HL-60/S4 treated with phorbol 12-myristate 13-acetate at 8.2 ng/mL for 4 days and 3 days (cell line): Measurements from ENCODE around the gene UMODL1.

ENCODE experiments used
- in situ Hi-C: fragments of 300-500 bp; cut with MboI; formaldehyde crosslinking; loops from 2 replicates; pipeline ENCODE4 v1.15.0; 2022; ENCODE audit warnings: low sequenced_read_pairs

Gene UMODL1

GRCh38 chr21:42039470-42039901 lies 31.6 kb upstream of the UMODL1 start:
- in situ Hi-C loops, result no loop called here

- in situ Hi-C loops, result no loop called here
Observed at GRCh38 chr21:42039911-42040351, 31.2 kb upstream of the UMODL1 start.

GRCh38 chr21:42040411-42041180 lies 30.5 kb upstream of the UMODL1 start:
- in situ Hi-C loops, result no loop called here

GRCh38 chr21:42041246-42041645 lies 29.9 kb upstream of the UMODL1 start:
- in situ Hi-C loops, result no loop called here

- in situ Hi-C loops, result no loop called here
Observed at GRCh38 chr21:42041711-42042110, 29.4 kb upstream of the UMODL1 start.

- in situ Hi-C loops, result no loop called here
Observed at GRCh38 chr21:42042651-42043050, 28.5 kb upstream of the UMODL1 start.

- in situ Hi-C loops, result no loop called here
Observed at GRCh38 chr21:42043201-42043895, 27.8 kb upstream of the UMODL1 start.

GRCh38 chr21:42043961-42044360 lies 27.2 kb upstream of the UMODL1 start:
- in situ Hi-C loops, result no loop called here

GRCh38 chr21:42044871-42045495 lies 26.1 kb upstream of the UMODL1 start:
- in situ Hi-C loops, result no loop called here

- in situ Hi-C loops, result no loop called here
Observed at GRCh38 chr21:42047821-42048613, 23.1 kb upstream of the UMODL1 start.

GRCh38 chr21:42048870-42049577 lies 22.1 kb upstream of the UMODL1 start:
- in situ Hi-C loops, result no loop called here

- in situ Hi-C loops, result no loop called here
Observed at GRCh38 chr21:42049578-42050430, 21.3 kb upstream of the UMODL1 start.

- in situ Hi-C loops, result no loop called here
Observed at GRCh38 chr21:42051788-42052187, 19.3 kb upstream of the UMODL1 start.

- in situ Hi-C loops, result no loop called here
Observed at GRCh38 chr21:42055425-42055824, 15.7 kb upstream of the UMODL1 start.

- in situ Hi-C loops, result no loop called here
Observed at GRCh38 chr21:42056468-42056867, 14.6 kb upstream of the UMODL1 start.

GRCh38 chr21:42056996-42057689 lies 14.0 kb upstream of the UMODL1 start:
- in situ Hi-C loops, result no loop called here

GRCh38 chr21:42057851-42058437 lies 13.2 kb upstream of the UMODL1 start:
- in situ Hi-C loops, result no loop called here

GRCh38 chr21:42058631-42059111 lies 12.4 kb upstream of the UMODL1 start:
- in situ Hi-C loops, result no loop called here
